Fibroblast of pulmonary artery (primary cell): Measurements from ENCODE around the gene TTF2.

Experiments
- DNase-seq: peaks from one replicate; pipeline ENCODE4 v3.0.0-alpha.2; 2010; ENCODE audit warnings: low read depth
- H3K4me3 ChIP-seq: replicated peaks from 2 replicates; pipeline ENCODE4 v1.5.1; 2011; ENCODE audit warnings: low read depth, mild to moderate bottlenecking, control low read depth, low read length, moderate library complexity
- TF ChIP-seq, protein P1 (sequence below): IDR thresholded peaks from 2 replicates; pipeline ENCODE4 v1.5.1; 2011; ENCODE audit warnings: mild to moderate bottlenecking, control low read depth, low read length, inconsistent platforms; ENCODE audit errors: missing control alignments

Gene TTF2

DNA sequence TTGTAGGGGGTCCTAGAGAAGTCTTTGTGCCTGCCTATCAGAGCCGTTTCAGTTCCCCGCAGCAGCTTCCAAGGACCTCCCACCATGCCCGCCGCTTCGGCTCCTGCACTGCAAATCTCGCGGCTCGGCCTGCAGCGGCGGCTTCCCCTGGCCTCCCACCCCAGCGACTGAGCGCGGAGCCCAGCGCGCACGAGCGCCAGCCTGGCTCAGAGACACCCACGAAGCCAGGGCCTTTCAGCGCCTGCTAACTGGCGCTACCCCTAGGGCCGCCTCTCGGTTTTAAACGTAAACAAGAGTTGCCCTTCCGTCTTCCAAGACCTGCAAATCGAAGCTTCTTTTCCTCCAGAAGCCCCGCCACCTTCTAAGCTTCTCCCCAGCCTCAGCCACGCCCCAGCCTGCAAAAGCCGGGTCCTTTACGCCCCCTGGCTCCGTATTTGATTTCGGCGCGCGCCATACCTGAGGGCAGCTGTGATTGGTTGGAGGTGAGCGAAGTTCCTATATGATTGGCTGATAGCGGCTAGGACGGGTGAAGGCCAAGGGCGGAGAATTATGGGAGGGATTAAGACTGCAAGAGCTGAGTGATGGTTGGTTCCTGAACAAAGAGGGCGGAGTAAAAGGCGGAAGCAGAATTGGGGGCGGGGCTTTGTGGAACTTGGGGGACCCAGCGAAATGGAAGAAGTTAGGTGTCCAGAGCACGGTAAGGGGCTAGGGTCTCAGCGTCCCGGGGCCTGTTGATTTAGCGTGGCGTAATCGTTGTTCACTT is at the start of gene TTF2:
TTF2 (plus strand) TSS at position 649 of the 763 bp plus-strand sequence; CDS start at position 670, 21 bp downstream.
- peak within 1 kb of the TSS; percentile 87 for H3K4me3 ChIP-seq
- TF ChIP-seq, protein P1, sequence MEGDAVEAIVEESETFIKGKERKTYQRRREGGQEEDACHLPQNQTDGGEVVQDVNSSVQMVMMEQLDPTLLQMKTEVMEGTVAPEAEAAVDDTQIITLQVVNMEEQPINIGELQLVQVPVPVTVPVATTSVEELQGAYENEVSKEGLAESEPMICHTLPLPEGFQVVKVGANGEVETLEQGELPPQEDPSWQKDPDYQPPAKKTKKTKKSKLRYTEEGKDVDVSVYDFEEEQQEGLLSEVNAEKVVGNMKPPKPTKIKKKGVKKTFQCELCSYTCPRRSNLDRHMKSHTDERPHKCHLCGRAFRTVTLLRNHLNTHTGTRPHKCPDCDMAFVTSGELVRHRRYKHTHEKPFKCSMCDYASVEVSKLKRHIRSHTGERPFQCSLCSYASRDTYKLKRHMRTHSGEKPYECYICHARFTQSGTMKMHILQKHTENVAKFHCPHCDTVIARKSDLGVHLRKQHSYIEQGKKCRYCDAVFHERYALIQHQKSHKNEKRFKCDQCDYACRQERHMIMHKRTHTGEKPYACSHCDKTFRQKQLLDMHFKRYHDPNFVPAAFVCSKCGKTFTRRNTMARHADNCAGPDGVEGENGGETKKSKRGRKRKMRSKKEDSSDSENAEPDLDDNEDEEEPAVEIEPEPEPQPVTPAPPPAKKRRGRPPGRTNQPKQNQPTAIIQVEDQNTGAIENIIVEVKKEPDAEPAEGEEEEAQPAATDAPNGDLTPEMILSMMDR: peak; percentile 10
- peak; percentile 99 for DNase-seq

DNA sequence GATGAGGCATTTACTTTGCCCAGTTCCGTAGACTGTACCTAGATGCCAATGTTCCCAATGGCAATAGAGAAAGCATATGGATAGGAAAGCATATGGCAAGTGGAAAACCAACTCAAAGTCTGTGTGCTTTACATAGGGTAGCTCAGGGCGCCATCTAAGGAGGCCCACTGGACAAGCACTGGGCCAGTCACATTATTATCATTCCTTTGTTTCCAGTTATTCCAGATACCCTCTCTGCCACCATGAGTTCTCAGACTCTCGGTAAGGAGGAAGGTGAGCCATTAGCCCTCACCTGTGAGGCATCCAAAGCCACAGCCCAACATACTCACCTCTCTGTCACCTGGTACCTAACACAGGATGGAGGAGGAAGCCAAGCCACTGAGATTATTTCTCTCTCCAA is 48.8 kb upstream of the TTF2 start:
- H3K4me3 ChIP-seq: no peak overlapping the region
- TF ChIP-seq, protein P1: no peak
- no peak for DNase-seq

DNA sequence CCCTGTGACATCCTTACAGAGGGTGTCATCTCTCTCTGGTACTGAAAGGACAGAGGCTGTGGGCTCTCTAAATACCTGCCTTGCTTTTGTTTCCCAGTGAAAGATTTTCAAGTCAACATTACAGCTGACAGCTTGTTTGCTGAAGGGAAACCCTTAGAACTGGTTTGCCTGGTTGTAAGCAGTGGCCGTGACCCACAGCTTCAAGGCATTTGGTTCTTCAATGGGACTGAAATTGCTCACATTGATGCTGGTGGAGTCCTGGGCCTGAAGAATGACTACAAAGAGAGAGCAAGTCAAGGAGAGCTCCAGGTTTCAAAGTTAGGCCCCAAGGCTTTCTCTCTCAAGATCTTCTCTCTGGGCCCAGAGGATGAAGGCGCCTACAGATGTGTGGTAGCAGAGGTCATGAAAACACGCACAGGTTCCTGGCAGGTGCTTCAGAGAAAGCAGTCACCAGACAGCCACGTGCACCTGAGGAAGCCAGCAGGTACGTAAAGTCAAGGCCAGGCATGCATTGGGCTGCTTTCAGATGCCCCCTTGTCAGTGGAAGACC is 46.7 kb upstream of the TTF2 start:
- TF ChIP-seq, protein P1: no peak
- DNase-seq: no peak
- no peak overlapping the region for H3K4me3 ChIP-seq

DNA sequence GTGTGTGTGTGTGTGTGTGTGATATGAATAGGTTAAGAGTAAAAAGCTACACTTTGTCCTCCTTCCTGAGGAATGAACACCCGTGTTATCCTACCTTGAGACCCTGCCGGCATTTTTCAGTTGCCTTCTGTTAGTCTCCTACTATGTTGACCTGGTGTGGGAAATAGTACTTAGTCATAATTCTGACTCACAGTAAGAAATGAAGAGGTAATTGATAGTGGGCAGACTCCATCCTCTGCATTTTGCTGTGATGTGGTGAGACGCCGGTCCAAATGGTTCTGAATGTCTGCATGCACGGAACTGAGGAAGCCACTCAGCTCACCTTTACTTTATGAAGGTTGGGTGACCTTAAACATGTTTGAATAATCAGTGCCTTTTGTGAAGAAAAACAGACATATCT is 45.9 kb upstream of the TTF2 start:
- TF ChIP-seq, protein P1: no peak
- no peak for DNase-seq
- no peak overlapping the region for H3K4me3 ChIP-seq

DNA sequence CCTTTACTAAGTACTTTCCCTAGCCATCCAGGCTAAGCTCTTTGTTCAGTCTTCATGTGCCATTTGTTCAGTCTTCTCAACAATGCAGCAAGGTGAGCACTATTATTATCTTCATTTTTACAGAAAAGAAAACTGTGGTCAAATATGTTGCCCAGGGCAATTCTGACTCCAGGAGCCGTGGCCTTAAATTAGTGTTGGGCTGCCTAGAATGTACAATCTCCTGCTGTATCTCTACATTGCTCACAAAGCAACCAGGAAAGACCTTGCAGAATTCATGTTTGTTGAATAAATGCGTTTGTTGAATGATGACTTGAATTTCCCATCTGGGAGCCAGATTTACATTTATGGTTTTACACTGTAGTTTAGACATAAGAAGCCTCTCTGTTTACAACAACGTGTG is 44.4 kb upstream of the TTF2 start:
- H3K4me3 ChIP-seq: no peak overlapping the region
- TF ChIP-seq, protein P1: no peak
- DNase-seq: no peak

DNA sequence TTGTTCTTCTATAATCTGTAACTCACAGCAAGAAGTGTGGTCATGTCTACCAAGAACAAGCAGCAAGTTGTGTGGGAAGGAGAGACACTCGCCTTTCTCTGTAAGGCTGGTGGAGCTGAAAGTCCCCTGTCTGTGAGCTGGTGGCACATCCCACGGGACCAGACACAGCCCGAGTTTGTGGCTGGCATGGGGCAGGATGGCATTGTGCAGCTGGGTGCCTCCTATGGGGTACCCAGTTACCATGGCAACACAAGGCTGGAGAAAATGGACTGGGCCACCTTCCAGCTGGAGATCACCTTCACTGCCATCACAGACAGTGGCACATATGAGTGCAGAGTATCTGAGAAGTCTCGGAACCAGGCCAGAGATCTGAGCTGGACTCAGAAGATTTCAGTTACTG is 43.1 kb upstream of the TTF2 start:
- H3K4me3 ChIP-seq: no peak overlapping the region
- TF ChIP-seq, protein P1: no peak

More for the DNA sequence above, 43.1 kb upstream of the TTF2 start:
- no peak for DNase-seq
